HG02970 (cell line): ENCODE data around the gene TINCR.
"Not testable (repeated sequence)": the region's sequence is repeated elsewhere in the genome, so short reads cannot be mapped to it uniquely, and the experiment has no call there.

Experiments used
- ATAC-seq: cut with Tn5 transposase; IDR thresholded peaks from one replicate; pipeline ENCODE4 v1.9.1; 2021; ENCODE audit warnings: mild to moderate bottlenecking, moderate library complexity, moderate number of reproducible peaks; ENCODE audit not compliant: unreplicated experiment, low FRiP score

Gene TINCR

DNA sequence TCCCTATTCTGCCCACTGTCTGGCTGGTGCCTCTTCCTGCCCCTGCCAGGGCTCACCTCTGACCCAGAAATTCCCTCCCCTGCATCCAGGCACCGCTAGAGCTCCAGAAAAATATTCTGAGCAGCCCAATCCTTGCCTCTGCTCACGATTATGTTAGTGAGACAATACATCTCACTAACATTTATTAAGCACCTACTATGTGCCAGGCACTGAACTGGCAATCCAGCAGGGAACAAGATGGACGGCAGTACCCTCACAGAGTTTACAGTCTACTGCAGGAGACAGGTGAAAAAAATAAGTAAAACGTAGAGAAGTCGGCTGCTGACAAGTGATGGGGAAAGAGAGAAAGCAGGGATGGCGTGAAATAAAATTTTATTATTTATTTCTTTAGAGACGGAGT lies 5.5 kb downstream of the TINCR start:
- ATAC-seq: no peak

DNA sequence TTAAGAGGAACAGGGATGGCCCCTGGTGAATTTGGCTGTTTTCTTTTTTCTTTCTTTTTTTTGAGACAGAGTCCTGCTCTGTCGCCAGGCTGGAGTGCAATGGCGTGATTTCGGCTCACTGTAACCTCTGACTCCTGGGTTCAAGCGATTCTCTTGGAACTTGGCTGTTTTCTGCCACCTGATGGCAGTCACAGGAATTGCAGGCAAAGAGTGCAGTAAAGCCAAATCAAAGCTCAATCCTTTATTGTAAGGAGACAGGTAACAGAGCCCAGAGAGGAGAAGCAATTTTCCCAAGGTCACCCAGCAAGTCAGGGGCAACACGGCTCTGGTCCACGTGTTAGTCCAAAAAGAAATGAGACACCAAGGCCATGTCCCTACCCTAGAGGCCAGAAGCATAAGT lies 6.2 kb downstream of the TINCR start:
- no peak for ATAC-seq

DNA sequence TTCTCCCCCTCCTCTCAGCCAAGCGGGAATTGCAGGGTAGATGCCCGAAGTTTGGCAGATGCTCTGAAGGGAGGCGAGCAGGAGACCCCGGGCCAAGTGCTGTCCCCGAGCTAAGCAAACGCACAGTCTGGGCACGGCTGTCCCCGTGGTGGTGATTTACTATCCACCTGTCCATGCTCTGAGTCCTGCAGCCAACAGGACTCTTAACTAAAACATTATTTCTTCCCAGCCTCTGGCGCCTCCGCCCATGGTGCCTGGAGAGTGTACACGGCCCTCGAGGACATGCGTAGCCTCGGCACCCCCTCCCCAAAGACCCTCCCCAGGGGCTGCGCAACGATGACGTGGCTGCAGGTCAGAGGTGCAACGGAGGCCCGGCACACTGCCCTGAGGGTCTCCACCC lies 7.6 kb downstream of the TINCR start:
- no peak for ATAC-seq

DNA sequence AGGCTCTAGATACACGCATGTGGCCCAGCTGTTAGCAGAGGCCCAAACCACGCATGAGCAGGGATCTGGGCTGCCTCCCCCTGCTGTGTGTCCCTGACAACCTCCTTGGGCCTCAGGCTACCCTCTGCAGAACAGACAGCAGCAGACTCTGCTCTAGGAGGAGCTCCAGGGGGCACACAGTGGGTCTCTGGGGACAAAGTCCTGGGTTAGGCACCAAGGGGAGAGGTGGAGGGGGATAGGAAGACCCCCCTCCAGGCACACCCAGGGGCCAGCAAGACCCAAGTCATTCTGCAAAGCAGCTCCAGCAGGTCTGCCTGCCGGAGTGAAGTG lies 8.0 kb downstream of the TINCR start:
- ATAC-seq: no peak

DNA sequence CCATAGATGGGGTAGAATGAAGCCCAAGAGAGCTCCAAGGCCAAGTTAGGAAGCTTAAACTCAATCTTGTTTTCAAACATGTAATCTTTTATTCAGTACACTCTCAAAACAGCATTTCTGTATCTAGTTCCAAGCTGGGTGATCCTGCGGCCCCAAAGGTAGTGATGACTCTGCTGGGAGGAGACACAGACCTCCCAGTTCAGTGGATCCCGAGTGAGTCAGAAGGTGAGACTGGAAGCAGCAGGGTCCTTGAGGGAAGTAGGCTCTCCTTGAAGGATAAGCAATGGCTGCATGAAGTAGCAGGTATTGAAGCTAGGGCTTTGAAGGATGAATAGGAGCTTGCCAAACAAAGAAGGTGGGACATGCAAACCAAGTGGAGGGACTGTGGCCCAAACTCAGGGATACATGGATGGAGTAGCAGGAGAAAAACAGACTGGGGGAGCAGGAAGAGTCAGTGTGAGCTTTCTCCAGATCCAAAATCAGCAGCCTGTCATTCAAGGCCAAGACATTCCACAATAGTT lies 9.6 kb downstream of the TINCR start:
- no peak for ATAC-seq

DNA sequence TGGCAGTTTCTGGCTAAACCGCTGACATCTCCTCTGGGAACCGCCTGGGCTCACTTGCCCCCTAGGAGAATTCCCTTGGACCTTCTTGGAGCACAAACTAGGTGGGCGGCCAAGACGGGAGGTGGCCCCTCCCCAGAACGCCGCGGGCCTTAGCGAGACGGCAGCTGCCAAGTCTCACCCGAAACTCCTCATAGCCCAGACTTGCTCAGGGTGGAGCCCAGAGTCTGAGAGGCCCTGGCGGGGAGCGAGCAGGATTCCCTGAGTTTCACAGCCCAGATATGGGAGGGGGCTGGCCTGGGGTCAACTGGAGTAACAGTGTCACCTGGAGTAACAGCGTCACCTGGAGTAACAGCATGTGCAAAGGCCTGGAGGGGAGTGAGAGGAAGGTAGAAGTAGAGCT lies 10.1 kb downstream of the TINCR start:
- no peak for ATAC-seq

DNA sequence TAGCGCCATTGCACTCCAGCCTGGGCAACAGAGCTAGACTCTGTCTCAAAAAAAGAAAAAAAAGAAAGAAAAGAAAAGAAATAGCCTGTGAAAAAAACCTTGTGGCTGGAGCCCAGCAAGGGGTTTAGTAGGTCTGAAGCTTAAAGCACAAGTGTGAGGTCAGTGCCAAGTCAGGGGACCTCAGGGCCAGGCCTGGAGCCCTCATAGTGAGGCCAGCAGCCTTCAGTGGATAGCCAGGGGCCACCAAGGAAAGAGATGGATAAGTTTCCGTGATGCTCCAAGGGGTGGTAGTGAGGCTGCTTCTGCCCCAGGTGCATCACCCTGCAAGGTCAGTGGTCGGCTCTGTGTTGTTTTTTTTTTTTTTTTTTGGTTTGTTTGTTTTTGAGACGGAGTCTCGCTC lies 12.9 kb downstream of the TINCR start:
- no peak for ATAC-seq

DNA sequence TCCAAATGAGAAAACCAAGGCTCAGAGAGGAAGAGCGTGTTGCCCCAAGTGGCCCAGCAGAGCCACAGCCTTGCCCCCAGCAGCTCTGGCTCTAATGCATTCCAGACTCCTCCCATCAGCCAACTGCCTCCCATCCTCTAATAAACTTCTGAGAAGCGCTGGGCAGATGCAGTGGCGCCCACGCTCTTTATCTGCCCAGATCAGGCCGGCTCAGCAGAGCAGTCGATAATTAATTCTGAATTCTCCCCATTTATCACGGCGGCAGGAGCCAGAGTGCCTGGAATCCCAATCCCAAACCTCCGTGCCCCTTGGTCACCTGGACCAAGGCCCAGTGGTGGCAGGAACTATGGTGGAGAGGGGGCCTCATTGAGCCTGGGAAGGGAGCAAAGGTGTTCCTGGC lies 13.9 kb downstream of the TINCR start:
- no peak for ATAC-seq

DNA sequence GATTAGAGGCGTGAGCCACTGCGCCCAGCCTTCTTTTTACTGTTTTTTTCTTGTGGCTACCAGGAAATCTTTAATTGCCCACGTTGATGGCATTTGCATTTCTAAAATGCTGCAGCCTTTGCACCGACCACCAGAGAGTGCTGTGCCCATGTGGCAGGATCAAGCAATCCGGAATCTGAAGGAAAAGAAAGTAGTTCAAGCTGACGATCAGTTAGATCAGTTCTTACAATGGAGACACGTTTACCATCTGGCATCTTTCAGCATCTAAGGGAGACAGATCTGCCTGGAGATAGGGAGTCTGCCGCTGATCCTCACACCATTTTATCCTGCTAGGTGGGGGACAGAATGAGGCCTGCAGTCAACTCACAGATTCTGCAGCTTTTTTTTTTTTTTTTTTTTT lies 19.9 kb downstream of the TINCR start:
- ATAC-seq: no peak

DNA sequence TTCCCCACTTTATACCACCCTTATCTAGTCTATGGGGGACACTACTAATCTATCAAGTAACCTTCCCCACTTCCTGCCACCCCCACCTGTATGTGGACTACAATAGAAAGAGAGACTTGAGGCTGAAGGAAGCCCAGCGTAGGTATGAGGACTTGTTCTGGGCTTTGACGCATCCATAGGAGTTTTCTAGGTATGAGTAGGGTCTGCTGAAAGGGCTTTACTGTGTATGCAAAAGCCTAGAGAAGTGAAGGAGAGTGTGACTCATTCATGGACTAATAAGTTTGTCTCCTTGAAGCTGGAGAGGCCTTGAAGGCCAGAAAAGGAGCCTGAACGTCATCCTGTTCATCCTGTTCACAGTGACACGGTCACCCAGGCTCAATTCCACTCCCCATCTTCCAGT lies 21.8 kb downstream of the TINCR start:
- ATAC-seq: no peak

DNA sequence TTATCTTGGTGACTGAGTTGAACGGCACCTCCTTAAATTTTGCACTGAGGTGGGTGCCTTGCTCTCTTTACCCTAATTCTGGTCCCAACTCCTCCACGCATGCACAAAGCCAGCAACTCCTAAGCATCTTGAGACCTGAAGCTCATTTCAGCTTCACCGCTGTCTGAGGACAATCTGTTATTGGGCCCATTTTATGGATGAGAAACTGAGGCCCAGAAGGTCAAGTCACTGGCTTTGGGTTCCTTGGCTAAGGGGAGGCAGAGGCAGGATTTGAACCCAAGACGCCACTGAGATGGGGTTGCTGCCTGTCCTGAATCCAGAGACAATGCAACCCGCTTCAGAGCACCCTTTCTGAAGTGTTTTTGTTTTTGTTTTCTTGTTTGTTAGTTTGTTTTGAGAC lies 22.7 kb downstream of the TINCR start:
- no peak for ATAC-seq

DNA sequence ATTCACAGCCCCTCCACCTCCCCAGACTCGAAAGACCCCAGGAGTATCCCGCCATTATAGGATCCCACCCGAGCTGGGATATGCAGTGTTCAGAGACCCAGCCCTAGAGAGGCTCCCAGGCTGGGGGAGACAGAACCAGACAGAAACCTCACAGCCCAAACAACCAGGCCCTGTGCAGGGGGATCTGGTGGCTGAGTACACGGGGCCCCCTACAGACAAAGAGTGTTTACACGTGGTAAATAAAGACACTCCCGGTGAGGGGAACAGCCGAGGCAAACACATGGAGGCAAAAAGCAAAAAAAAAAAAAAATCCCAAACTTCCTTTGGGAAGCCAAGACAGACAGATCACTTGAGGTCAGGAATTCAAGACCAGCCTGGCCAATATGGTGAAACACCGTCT lies 25.1 kb downstream of the TINCR start:
- no peak for ATAC-seq

DNA sequence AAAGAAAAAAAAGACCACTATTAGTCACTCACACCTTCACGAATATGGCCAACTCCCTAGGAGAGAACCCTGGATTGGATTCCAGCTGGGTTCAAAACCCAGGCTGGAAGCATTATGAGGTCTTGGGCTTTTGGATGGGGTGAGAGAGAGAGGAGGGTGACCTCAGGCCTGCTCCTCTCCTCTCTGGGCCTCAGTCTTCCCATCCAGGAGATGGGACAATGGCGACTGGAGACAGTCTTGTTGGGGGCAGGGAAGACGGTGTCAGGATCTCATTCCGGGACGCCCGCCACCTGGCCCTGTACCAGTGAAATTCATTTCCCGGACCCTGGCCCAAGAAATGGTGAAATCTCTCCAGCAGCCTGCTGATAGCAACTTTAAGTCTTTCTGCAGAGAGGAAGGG lies 26.3 kb downstream of the TINCR start:
- ATAC-seq: no peak

DNA sequence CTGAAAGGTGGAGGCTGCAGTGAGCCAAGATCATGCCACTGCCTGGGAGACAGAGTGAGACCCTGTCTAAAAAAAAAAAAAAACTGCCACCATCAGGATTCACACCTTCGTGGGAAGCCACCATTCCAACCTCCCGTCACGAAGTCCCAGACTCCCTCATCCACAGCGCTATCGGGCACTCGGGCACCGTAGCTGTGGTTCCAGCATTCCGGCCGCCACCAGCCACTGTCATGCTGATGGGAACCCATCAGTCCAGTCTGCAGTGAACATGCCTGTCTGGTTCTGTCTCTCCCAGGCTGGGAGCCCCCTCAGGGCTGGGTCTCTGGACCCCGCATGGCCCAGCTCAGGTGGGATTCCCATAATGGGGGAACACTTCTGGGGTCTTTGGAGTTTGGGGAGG lies 27.5 kb downstream of the TINCR start:
- ATAC-seq: no peak

DNA sequence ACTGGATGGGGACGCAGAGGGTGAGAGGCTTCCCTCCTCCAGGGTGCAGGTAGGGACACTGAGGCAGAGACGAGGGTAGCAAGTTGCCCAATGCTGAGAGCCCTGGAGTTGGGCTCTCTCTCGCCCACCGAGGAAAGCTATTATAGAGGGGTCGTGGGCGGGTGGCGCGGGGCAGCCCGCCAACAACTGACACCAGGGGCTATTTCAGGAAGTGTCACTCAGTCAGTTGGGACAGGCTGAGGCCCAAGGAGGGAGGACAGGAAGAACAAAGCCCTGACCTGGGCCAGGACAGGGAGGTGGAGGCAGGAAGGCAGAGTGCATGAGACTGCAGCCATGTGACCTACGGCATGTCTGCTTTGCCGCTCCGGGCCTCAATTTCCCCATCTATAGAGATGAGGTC lies 29.9 kb downstream of the TINCR start:
- ATAC-seq: no peak

DNA sequence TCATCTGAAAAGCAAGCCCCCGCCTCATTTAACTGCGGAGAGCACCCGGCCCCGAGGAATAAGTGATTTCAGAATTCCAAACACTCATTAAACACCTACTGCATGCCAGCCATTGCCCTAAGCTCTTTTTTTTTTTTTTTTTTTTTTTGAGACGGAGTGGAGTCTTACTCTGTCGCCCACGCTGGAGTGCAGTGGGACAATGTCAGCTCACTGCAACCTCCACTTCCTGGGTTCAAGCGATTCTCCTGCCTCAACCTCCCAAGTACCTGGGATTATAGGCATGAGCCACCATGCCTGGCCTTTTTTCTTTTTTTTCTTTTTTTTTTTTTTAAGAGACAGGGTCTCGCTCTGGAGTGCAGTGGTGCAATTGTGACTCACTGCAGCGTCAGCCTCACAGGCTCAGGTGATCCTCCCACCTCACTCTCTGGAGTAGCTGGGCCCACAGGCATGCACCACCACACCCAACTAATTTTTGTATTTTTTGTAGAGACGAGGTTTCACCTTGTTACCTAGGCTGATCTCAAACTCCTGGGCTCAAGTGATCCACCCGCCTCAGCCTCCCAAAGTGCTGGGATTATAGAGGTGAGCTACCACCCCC lies 30.7 kb downstream of the TINCR start:
- not testable (repeated sequence) for ATAC-seq

DNA sequence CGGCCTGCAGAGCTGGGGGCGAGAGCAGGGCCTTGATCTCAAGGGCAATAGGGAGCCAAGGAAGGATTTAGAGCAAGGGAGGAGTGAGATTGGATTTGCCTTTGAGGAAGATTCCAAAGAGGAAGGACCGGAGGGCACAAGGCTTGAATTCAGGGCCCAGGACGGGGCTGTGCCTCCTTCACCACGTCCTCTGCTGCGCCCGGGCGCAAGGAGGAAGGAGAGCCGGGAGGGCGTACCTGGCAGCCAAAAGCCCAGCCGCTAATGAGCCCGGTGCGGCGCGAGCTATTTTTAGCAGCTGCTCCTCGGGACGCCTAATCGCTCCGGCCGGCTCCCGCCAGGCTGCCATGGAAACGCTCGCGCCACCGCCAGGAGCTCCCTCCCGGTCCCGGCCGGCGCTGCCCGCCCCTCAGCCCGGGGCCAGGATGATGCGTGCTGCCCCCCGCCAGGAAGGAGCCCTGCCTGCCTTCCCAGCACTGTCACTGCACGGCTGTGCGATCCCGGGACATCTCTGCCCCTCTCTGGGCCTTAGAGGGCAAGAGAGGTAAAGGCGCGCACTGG lies 31.3 kb downstream of the TINCR start:
- no peak for ATAC-seq

DNA sequence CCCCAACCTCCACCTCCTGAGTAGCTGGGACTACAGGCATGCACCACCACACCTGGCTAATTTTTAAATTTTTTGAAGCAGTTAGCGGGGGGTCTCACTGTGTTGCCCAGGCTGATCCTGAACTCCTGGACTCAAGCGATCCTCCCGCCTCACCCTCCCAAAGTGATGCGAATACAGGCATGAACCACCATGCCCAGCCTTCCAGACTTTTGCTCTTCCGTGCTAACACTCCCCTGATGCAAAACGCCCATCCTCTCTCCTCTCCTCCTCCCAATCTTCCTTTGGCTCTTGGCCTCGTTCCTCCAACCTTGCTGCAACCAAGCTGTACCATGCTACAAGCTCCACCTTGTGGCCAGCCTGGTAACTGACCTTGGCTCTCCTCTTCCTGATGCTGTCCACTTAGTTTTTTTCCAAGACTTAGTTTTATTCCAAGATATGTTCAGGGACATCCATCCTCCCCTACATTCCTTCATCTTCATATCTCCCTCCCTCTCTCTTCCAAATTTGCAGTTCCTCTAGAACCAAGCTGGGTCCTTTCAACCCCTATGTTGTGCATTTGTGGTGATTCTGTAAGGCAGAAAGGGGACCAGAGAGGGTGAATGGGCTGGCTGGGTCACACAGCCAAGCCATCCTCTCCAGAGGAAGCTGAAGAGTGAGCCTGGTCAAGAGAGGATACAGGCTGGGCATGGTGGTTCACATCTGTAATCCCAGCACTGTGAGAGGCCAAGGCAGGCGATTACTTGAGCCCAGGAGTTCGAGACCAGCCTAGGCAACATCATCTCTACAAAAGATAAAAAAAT lies 32.8 kb downstream of the TINCR start:
- ATAC-seq: no peak

DNA sequence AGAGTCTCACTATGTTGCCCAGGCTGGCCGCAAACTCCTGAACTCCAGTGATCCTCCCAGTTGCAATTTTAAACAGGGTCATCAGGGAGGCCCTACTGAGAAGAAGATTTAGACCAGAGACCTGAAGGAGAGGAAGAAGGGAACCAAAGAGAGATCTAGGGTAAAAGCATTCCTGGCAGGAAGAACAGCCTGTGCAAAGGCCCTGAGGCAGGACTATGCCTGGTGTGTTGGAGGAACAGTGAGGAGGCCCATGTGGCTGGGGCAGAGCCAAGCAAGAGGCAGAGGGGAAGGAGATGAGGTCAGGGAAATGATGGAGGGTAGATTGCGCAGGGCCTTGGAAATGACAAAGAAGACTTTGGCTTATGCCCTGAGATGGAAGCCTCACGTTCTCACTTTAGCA lies 34.5 kb downstream of the TINCR start:
- ATAC-seq: no peak

DNA sequence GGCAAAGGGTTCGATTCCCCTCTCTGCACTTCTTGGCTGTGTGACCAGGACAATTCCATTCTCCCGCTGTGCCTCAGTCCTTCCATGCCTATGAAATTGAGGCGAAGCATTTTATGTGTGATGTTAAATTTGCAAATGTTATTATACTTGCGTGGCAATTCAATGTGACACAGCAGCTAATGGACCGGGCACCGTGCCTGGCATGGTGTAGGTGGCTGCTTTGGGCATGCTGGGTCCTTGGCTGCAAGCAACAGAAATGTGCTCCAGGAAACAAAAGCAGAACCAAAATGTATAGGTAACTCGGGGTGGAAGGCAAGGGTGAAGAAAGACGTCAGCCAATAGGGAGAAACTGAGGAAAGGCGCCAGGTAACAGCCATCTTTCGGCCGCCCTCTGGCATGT lies 37.1 kb downstream of the TINCR start:
- no peak for ATAC-seq

DNA sequence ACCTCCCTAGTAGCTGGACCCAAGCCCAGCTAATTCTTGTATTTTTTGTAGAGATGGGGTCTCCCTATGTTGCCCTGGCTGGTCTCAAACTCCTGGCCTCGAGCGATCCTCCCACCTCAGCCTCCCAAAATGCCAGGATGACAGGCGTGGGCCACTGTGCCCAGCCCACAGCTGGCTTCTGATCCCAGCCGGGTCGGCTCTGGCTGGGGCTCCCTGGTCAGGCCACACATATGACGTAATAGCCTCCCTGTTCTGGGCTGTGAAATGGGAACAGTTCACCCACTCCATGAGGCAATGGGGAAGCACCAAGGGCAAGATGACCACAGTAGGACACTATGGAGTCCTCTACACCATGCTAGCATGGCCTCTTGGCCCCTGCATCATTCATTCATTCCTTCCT lies 41.1 kb downstream of the TINCR start:
- ATAC-seq: no peak

DNA sequence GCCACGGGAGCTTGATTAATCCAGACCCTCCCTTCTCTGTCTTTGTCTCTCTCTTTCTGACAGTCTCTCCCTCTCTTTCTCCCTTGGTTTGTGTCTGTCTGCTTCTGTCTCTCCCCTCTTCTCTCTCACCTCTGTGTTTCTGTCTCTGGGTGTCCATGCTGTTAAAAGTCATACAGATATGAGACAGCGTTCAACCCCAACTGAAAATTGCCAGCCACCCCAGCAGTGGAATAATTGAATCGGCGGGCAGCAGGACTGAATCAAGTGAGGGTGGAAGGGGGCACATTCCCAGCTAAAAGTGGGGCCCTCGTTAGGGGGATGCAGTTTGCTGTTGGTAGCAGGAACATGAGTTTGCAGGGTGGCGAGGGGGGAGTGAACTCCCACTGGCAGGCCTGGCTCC lies 43.7 kb downstream of the TINCR start:
- no peak for ATAC-seq
